SKM-1 treated with dmso at 0.1 percent for 144 hours (cell line): ENCODE measurements around the gene QRFPR.
"Not testable (repeated sequence)": the region's sequence is repeated elsewhere in the genome, so short reads cannot be mapped to it uniquely, and the experiment has no call there.

Source experiments
- DNase-seq: peaks from one replicate; lab custom pipeline; 2025; ENCODE audit not compliant: unreplicated experiment; lab: John Stamatoyannopoulos, UW

QRFPR gene

DNA sequence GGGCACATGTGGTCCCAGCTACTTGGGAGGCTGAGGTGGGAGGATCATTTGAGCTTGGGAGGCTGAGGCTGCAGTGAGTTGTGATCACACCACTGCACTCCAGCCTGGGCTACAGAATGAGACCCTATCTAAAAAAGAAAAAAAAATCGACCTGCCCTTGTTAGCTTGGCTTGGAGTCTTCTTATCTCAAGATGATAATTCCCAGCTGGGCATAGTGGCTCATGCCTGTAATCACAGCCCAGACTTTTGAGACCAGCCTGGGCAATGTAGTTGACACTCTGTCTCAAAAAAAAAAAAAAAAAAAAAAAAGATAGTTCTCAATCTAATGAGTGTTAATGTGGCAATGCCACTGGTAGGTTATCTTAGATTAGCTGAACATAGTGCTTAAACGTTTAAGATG, 41.0 kb downstream of the QRFPR start:
- DNase-seq = no peak

DNA sequence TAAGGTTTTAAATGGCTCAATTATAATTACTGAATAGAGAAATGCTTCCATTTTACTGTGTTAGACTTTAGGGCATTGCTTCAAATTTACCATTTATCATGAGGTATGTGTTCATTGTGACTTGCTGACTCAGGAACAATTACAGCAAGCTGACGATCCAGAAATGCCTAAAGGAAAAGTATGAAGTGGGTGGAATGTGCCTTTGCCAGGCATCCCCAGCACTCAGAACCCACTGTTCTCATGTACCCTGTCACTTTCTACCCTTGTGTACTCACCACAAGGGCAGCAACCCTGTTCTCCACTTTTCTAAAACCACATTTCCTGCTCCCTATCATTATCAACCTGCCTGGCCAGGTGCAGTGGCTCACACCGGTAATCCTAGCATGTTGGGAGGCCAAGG, 41.5 kb downstream of the QRFPR start:
- no peak for DNase-seq

GRCh38 chr4:121338518-121338917, 42.3 kb downstream of the QRFPR start:
- DNase-seq = no peak

GRCh38 chr4:121336706-121337105, 44.1 kb downstream of the QRFPR start:
- no peak for DNase-seq

- DNase-seq = no peak
These were observed 50.6 kb downstream of the QRFPR start for GRCh38 chr4:121330180-121330665.

GRCh38 chr4:121326597-121326996, 54.2 kb downstream of the QRFPR start:
- DNase-seq = no peak

GRCh38 chr4:121324331-121324730, 56.5 kb downstream of the QRFPR start:
- DNase-seq = no peak

GRCh38 chr4:121321466-121321865, 59.4 kb downstream of the QRFPR start:
- no peak for DNase-seq

DNA sequence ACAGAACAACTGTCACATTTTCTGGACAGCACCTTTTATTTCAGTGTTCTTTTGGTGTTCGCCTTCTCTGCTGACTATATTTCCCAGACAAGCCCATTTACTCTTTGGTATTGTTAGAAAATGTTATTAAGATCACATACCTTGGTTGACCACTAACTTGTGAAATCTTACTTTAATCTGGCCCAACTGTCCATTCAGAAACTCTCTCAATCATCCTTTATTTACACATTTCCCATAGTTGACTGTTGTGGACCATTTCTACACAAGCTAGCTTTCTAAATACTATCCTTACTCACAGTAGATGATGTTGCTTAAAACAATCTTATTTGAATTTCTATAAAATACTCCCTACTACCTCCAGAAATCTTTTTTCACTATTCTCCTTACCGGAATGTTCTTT, 64.7 kb downstream of the QRFPR start:
- DNase-seq = no peak

DNA sequence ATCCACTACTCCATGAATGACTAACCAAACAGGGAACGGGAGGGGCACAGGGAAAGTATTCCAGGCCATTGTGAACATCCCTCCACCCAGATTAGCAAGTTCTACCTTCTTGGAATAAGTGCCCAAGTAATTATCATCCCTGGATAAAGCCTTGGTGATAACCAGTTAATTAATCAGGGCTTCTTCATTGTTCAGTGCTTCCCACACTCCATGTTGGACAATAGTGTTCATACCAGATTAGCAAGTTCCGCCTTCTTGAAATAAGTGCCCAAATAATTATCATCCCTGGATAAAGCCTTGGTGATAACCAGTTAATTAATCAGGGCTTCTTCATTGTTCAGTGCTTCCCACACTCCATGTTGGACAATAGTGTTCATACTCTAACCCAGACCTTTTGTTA, 67.4 kb downstream of the QRFPR start:
- DNase-seq = not testable (repeated sequence)

DNA sequence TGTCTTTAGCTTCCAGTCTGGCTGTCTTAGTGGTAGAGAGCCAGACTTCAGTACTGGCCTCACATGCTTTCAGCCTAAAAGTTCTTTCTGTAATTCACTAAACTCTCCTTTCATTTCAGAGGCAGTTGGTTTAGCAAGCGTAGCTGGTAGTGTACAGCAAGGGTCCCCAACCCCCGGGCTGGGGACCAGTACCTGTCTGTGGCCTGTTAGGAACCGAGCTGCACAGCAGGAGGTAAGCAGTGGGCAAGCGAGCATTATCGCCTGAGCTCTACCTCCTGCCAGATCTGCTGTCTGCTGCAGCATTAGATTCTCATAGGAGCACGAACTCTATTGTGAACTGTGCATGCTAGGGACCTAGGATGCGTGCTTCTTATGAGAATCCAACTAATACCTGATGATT, 72.0 kb downstream of the QRFPR start:
- no peak for DNase-seq

DNA sequence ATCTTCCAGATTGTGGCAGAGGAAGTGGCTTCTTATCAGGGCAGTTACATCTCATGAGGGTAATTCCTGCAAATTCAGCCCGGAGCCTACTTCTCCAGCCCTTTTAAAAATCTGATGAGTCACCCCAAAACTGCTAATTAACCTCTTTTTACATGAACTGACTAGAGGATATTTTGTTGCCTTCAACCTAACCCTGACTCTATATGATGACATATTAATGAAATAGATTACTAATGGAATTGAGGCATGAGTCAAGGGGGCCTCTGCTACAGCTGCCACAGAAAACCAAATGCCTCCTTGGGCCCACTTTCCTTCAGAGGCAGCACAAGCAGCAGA, 72.5 kb downstream of the QRFPR start:
- DNase-seq = no peak

DNA sequence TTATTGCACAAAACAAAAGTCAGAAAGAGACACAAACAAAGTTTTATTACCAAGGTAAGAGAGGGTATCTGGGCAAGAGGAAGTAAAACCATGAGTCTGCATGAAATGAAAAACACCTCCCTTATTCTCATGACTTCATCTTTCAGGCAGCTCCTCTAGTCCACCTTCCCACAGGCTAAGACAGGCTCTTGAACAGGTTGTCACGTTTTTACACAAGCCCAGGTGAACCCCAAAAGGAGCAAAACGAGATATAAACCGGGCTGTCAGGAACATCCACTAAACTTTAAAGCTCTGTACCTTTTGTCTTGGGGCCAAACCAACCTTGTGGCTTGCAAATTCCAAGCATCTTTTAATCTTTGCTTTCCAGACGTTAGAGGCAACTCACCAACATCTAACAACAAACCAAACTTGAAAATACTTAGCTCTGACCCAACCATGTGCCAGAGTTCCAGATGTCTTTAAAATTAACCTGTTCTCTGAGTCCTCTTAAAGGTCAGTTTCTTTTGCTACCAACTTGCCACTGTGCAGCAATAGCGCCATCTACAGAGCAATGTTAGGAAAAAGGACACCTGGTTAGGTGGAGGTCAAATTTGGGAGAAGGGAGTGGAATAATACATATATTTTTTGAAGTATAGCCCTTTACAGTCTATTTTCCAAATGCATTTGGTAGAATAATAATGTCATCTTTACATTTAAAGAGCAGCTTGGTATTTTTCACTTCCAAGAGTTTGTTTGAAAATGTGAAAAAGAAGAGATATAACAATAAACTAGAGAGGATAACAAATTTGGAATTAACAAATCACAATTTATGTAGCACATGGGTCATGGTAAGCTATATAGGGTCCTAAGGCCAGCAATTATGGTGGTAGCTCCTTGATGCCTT, 73.1 kb downstream of the QRFPR start:
- DNase-seq = peak; percentile 23

DNA sequence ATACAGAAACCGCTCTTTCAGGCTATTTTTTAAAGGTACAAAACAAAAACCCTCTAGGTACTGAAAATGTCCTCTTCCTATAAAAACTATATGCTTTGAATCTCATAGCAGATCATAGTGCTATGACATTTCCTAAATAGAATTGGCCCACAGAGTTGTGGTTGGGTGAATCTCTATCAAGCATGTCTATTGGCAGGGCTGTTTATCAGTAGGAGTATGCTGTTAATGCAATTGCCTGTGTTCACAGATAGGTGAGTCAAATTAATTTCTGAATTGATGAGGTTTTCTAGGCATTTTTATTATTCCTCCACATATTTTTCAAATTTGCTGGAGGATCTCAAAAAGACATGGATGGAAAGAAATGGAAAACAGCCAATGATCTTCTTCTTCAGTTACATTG, 73.9 kb downstream of the QRFPR start:
- no peak for DNase-seq

DNA sequence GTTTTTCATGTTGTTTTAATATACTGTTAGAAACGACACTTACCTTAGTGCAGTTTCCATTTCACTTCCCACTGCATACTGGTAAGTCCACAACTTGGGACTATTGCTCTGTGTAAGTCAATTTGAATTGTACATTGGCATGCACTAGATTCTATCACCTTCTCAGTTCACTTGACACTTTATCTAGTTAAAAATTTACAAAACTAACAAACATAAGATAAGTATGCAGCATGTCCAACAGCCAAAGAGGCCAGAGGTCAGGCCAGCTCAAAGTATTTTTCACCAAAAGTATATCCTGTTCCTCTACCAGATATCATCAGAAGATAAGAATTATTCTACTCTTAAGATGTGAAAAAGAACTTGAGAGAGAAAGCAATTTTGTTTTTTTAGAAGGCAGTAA, 75.9 kb downstream of the QRFPR start:
- DNase-seq = no peak

DNA sequence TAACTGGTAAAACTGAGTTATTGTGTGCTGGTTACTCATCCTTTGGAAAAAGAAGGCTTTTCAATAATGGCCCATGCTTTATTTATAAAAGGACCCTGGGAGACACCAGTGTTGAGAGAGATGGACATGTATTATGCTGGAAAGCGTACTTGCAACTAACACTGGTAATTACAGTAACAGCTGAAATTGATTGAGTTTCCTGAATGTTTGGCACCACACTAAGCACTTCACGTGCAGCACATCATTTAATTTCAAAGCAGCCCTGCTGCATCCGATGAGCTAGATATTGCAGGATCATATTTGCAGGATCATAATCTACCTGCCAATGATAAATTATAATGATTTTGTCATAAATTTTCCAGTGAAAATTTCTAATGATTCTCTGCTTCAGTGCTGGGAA, 81.5 kb downstream of the QRFPR start:
- DNase-seq = no peak

GRCh38 chr4:121283319-121283718, 97.5 kb downstream of the QRFPR start:
- DNase-seq = no peak

DNA sequence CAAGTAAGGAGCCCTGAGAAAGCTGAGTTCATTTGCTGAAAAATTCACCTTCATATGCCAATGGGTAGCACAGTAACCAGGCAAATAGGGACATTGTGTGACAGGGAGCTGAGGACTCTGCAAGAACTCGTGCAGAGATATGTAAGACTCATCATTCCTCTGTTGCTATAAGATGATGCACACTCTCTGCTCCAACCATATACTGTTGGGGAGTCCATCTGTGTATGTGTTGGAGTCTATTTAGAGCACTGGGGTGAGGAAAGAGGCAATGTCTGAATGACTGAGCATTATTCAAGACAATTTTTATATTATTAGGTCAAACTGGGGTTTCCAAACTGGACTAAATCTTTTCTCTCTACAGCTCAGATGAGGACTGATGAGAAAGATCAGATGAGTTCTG, 100.4 kb downstream of the QRFPR start:
- DNase-seq = no peak

DNA sequence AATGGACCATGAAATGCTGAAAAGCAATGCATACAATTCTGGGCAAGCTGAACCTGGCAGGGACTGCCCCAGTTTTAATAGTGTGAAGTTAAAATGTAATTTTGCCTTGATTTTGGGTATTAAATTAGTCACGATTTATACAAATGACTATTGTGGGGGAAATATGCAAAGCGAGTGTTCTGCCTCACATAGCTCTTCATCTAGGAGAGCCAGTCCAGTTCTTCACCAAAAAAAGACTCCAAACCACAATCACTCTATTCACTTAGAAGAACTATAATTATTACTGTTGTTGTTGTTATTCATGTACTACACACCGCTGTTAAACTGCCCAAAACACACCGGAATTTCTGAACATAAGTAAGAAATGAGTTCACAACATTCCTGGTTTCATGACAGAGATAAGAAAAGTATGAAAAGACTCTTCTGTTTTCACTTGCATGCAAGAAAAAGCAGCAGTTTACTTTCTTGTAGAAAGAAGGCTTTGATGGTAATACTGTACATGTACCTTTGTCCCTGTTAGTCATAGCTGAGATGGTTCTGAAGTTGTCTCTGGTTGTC, 101.9 kb downstream of the QRFPR start:
- DNase-seq = no peak
